RKO (cell line): Measurements from ENCODE around the gene RGS3.
"Not testable (repeated sequence)": the region's sequence is repeated elsewhere in the genome, so short reads cannot be mapped to it uniquely, and the experiment has no call there.

ENCODE experiments used
- DNase-seq: peaks from one replicate; pipeline ENCODE4 v3.0.0-alpha.2; 2016; ENCODE audit warnings: low spot score

RGS3 gene

DNA sequence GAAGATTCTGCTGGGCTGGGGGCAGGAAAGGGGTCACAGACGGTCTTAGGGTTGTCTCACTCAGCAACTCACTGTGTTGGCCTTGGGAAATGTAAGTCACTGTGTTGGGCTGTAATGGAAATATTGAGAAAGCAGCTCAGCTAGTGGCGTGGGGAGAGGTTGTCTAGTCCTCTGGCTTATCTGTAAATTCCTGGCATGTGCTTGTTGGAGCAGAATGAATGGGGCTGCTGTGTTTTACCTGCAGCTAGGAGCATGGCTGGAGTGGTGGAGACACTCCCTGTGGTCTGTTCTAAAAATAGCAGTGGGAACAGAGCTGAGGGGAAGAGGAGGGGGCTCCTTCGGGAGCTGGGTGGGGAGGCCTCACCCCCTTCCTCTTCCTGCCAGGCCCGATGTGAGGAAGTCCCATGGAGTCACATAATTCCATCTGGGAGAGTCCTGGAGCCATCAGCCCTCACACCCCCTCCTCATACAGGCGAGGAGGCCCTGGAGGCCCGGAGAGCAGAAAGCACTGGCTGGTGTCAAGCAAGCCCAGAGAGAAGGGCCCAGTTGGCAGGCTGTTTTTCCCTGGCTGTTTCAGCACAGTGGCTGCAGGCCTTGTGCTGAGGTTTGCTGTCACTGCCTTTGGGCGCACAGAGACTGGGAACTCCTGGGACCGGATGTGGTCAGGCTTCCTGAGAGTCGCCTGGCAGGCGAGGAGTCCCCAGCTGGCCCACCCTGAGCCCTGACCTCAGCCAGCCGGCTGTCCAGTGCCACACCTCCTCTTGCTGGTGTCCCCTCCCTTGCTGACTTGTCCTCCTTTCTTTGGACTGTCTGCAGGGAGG, 84.9 kb downstream of the RGS3 start:
- no peak for DNase-seq

DNA sequence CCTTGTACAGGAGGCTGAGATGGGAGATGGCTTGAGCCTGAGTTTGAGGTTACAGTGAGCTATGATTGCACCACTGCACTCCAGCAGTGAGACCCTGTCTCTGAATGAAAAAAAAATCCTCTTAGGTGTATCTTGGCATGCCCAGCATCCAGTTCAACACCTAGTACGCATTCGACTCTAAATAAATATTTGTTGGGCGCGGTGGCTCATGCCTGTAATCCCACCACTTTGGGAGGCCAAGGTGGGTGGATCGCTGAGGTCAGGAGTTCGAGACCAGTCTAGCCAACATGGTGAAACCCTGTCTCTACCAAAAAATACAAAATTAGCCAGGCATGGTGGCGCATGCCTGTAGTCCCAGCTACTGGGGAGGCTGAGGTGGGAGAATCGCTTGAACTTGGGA, 86.4 kb downstream of the RGS3 start:
- not testable (repeated sequence) for DNase-seq

- DNase-seq = peak; percentile 73
Measured at GRCh38 chr9:113556877-113557593, 93.5 kb downstream of the RGS3 start.

DNA sequence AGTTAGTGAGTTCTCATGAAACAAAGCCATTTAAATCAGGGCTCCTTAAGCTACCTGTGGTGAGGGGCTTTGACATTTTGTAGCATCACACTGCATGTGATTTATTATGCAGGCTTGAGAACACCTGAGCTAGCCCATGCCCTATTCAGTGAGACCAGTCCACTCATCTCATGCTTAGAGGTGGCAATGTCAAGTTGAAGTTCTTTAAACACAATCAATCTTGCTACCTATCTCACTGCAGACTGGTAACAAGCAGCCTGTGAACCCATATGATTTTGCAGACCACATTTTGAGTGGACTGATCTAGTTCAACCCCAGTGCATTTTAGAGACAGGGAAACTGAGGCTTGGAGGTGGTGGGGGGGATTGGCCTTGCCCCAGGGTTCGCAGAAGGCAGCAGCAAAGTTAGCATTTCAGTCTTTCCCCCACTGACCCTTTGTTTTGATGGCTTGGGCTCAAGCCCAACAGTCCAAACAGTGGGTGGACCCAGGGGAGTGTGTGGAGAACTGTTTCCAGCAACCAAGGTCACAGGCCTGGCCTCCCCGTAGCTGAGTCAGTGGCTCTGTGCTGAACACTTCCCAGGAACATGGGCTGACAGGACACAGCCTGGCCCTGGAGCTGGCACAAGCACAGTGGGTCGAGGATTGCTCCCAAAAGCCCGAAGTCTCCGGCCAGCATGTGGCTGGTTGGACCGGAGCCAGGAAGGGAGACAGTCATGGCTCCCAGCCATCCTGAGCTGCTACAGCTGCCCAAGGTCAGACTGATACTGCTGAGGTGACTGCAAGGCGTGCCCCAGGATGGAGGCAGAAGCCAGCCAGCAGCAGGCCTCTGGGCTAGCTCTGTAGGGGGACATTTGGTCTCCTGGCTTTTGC, 95.3 kb downstream of the RGS3 start:
- no peak for DNase-seq

DNA sequence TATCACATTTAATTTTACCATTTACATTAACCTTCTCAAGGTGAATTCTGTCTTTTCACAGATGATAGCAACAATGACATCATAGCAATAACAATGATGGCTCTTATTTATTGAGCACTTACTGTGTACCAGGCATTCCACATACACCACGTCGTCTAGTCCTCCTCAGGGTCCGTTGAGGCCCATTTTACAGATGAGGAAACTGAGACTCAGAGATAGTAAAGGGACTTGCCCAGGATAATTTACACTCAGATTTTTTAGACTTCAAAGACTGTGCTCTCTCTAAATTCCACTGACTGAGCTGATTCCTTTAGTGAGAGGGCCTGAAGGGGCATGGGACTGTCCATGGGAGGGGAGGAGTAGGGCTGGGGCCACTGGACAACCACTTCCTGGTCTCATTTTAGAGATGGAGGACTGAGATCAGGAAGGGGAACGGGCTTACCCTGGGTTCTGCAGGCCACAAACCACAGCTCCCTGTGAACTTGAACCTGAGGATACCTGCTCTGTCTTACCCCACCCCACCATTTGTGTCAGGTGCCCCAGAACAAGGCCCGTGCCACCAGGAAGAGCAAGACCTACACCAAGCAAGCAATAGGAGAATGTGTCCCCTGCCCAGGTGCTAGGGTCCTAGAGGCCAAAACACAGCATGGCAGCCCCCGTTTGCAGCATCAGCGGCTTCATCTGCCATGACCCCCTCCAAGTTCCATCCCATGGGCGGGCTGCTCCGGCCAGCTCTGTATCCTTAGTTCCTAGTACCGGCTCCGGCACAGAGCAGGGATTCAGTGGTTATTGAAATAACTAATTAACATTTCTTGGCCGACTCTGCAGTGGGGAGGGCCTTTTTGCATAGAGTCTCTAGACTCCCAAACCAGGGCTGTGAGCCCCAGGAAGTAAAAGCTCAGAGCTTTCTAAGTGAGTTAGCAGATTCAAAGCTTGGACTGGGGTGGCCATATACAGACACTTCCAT, 96.6 kb downstream of the RGS3 start:
- no peak for DNase-seq

DNA sequence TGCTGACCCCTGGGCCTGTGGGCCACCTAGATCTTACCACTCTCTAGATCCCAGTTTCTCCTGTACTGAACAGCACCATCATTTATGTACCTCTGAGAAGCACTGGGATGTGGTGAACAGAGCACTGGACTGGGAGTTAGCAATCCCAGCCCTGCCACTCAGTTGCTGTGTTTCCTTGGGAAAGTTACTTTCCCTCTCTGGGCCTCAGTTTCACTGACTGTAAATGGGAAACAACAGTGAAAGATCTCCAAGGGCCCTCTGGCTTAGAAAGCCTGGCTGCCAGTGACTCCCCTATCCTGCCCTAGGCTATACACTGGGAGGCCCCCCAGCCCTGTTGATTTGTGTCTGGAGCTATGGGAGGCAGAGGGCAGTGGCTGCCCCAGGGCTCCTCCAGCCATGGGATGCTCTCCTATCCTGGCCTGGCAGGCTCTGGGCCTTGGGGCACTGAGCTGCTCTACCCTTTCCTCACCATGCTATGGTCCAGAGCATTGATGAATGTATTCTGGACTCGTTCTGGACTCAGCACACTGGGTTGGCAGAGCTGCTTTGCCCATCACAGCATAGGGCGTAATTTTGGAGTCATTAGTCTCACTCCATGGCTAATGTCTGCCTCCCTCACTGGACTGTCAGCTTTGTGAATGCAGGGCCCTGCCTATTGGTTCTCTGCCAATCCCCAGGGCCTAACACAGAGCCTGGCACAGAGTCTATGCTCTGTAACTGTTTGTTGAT, 99.3 kb downstream of the RGS3 start:
- no peak for DNase-seq

GRCh38 chr9:113563826-113564497, 100.4 kb downstream of the RGS3 start:
- no peak for DNase-seq

DNA sequence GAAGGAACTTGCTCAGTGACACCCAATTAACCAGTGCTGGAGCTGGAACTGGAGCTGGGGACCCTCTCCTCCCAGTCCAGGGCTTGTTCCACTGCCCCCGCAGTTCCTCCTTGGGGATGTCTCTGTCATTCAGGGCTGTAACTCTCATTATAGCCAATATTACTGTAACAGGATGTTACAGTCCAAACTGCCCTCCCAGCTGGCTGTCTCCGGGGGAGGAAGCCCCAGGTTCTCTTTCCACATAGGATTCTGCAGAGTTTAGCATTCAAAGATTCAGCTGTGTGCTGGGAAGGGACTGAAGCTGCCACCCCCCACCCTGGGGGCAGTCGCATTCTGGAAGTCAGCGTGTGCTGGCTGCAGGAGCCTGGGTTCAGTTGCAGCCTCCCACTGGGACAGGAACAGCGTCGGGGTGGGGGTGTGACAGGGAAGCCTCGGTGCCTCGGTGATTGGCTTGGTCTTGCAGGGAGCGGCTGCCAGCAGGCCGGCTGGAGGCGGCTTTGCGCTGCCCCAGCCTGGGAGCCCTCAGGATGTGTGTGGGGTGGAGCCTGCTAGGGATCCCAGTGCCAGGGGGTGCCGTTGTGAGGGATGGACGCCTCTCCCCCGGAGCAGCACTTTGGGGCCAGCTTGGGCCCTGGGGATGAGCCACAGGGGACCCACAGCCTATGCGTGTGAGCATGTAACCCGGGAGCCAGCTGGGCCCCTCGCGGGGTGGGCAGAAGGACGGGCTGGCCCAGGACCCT, 101.1 kb downstream of the RGS3 start:
- no peak for DNase-seq

DNA sequence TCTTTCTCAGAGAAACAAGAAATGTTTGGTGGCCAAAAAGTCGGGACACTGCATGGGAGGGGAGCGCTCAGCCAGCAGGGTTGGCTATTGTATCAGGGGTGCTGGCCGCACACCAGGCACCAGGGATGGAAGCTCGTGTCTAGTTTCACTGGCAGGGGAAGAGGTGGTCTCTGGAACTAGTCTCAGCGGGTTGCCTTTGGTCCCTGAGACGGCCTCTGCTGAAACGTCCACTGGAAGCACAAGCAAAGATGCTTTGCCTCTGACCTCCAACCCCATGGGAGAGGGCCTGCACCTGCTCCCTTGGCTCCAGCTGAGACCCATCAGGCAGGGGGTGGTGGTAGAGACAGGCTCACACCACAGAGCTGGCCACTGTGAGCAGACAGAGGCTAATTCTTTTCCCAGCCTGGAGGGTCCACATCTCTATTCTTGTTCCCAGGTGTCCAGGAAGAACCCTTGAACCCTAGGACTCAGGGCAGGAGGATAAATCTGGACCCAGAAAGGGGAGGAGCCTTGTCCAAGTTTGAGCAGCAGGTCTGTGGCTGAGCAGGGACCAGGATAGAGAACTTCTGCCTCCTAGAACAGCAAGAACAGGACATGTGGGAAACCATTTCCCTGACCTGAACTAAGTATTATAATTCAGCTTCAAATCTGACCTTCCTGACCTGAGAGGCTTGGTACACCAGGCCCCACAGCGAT, 102.6 kb downstream of the RGS3 start:
- DNase-seq = no peak

DNA sequence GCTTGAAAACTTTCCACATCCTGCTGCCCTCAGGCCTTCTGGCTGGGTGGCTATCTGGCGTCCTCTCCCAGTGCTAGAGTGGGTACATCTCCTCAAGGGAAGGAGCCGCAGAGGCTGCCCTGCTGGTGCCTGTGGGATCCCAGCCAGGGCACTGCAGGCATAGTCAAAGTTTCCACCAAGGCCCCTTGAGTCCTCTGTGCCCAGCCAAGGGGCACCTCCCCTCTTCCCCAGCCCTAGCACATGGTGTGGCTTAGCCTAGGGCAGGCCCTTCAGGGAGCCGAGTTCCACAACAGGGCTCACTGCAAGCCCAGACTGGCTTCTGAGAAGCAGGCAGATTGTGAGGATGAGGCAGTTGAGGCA, 103.2 kb downstream of the RGS3 start:
- no peak for DNase-seq

DNA sequence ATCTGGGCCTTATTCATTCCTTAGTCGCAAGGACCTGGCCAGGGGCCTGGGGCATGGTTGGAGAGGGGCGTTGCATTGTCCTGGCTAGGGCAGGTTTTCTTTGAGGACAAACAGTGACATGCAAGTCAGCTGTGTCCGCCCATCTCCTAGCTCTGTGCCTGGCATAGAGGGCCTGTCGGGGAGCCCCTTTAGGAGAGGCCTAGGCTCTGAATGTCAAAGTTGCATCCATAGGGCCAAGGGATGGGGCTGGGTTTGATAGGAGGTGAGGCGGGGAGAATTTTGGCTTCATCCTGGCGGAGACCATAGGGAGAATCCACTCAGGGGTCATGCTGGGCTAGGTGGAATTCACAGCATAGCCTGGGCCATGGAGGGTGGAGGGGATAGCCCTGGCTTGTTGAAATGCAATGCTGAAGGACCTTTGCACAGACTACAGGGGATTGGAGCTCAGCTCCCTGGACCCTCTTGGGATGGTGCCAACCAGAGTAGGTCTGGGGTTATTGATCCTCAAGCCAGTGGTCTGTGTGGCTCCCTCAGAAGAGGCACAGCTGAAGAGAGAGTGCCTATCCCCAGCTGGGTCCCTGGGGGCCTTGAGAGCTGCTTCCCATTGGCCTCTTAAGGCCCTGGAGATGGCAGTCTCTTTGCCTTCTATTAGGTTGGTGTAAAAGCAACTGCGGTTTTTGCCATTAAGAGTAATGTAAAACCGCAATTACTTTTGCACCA, 104.0 kb downstream of the RGS3 start:
- no peak for DNase-seq

GRCh38 chr9:113568081-113568435, 104.5 kb downstream of the RGS3 start:
- no peak for DNase-seq

GRCh38 chr9:113568571-113569321, 105.2 kb downstream of the RGS3 start:
- no peak for DNase-seq

DNA sequence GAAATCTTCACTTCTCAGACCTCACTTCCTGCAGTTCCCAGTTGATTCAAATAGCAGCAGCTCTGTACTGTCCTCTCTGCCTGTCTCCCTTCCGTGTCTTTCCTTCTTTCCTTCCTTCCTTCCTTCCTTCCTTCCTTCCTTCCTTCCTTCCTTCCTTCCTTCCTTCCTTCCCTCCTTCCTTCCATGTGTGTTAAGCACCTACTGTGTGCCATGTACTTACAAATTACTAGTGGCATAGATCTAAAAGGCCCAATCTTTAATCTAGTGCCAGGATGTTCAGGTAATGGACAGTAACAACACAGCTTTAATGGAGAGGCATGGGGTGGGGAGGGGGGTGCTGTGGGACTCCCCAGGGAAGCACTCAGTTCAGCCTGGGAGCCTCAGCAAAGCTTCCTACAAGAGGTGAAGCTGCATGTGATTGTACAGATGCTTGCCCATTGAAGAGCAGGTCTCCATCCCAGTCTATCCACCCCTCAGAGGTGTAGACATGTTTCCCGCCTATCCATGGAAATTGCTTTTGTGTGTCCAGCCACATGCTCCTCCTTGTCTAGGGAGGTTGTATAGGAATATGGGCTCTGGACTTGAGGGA, 106.0 kb downstream of the RGS3 start:
- DNase-seq = no peak

- DNase-seq = no peak
Measured at GRCh38 chr9:113570106-113570505, 106.6 kb downstream of the RGS3 start.

- DNase-seq = no peak
Measured at GRCh38 chr9:113570749-113571711, 107.5 kb downstream of the RGS3 start.
